Smooth muscle cell (in vitro differentiated cells): ENCODE measurements around the gene TTC28. TPM values are rescaled to one million over a fixed set of nuclear protein-coding genes. Genes with fewer than 3 reads are reported as not detected.

ENCODE experiments used
- DNase-seq: peaks from one replicate; lab custom pipeline; 2025; ENCODE audit not compliant: unreplicated experiment; lab: John Stamatoyannopoulos, UW
- H2AFZ ChIP-seq: fragments of 200-600 bp; sonication (generic); 2 replicates; pipeline ENCODE4 v1.6.0; 2016; ENCODE audit warnings: antibody characterized with exemption, low read depth, mild to moderate bottlenecking
- H3F3A ChIP-seq: fragments of 200-600 bp; sonication (generic); 2 replicates; pipeline ENCODE4 v1.6.0; 2017; ENCODE audit warnings: antibody characterized with exemption, low read depth
- H3K27ac ChIP-seq: fragments of 200-600 bp; sonication (generic); 2 replicates; pipeline ENCODE4 v1.5.1; 2016; ENCODE audit warnings: low read depth, mild to moderate bottlenecking
- H3K27me3 ChIP-seq: fragments of 200-600 bp; sonication (generic); 2 replicates; pipeline ENCODE4 v1.6.1; 2016; ENCODE audit warnings: low read depth, mild to moderate bottlenecking
- H3K36me3 ChIP-seq: fragments of 200-600 bp; sonication (generic); 2 replicates; pipeline ENCODE4 v1.5.1; 2016; ENCODE audit warnings: low read depth
- H3K4me1 ChIP-seq: fragments of 200-600 bp; sonication (generic); 2 replicates; pipeline ENCODE4 v1.5.1; 2016; ENCODE audit warnings: low read depth
- H3K4me2 ChIP-seq: fragments of 200-600 bp; sonication (generic); 2 replicates; pipeline ENCODE4 v1.6.0; 2016; ENCODE audit warnings: mild to moderate bottlenecking
- H3K4me3 ChIP-seq: fragments of 200-600 bp; sonication (generic); 2 replicates; pipeline ENCODE4 v1.5.1; 2016; ENCODE audit warnings: mild to moderate bottlenecking
- H3K79me2 ChIP-seq: fragments of 200-600 bp; sonication (generic); 2 replicates; pipeline ENCODE4 v1.6.0; 2016; ENCODE audit warnings: low read depth, mild to moderate bottlenecking
- H3K9ac ChIP-seq: fragments of 200-600 bp; sonication (generic); 2 replicates; pipeline ENCODE4 v1.6.0; 2016; ENCODE audit warnings: low read depth
- H3K9me3 ChIP-seq: fragments of 200-600 bp; sonication (generic); replicated peaks from 2 replicates; pipeline ENCODE4 v1.5.1; 2016; ENCODE audit warnings: low read depth
- H4K20me1 ChIP-seq: fragments of 200-600 bp; sonication (generic); 2 replicates; pipeline ENCODE4 v1.6.0; 2016; ENCODE audit warnings: low read depth
- CTCF ChIP-seq: fragments of 200-600 bp; sonication (generic); IDR thresholded peaks from 2 replicates; pipeline ENCODE4 v1.5.1; 2017; ENCODE audit warnings: borderline replicate concordance, mild to moderate bottlenecking, antibody characterized with exemption; ENCODE audit not compliant: insufficient read depth, poor library complexity, severe bottlenecking
- WGBS: methylation state at CpG from one replicate; pipeline ENCODE4 v1.1.7; 2016; ENCODE audit warnings: low lambda C conversion rate; 5-methylcytosine and 5-hydroxymethylcytosine counted together
- polyA plus RNA-seq: library from polyadenylated mRNA; unstranded; fragments of >200 nt; fragmentation: Nextera tagmentation; extraction: Ambion mirVana; gene quantifications from 2 replicates; pipeline ENCODE4 v1.2.1, GENCODE V29; 2016
- total RNA-seq: library from RNA; depleted of rRNA; stranded (reverse); fragments of >200 nt; gene quantifications from 2 replicates; pipeline ENCODE4 v1.2.3, GENCODE V29; 2014

The TTC28 gene
- total and polyA plus RNA-seq, 2 experiments from 2014 or later = 6.3 to 17.9 TPM

GRCh38 chr22:28629420-28630176 lies 50.0 kb downstream of the TTC28 start:
- TF ChIP-seq CTCF = no peak
- no peak overlapping the region for H2AFZ ChIP-seq
- WGBS = 79% methylated on average over 4 of the region's 4 CpGs
- no peak overlapping the region for H3K4me2 ChIP-seq
- no peaks in the 10 kb centered on the region for H3K36me3 ChIP-seq
- no peaks in the 10 kb centered on the region for H3K27me3 ChIP-seq
- no peak overlapping the region for H3K9ac ChIP-seq
- H3K4me3 ChIP-seq = no peak overlapping the region
- no peaks in the 10 kb centered on the region for H3K79me2 ChIP-seq
- no peaks in the 10 kb centered on the region for H3F3A ChIP-seq
- no peaks in the 10 kb centered on the region for H4K20me1 ChIP-seq
- H3K9me3 ChIP-seq = no peaks in the 10 kb centered on the region
- H3K4me1 ChIP-seq = peaks cover 11% of the 10 kb centered on the region
- H3K27ac ChIP-seq = no peak overlapping the region
- no peak for DNase-seq

- no peaks in the 10 kb centered on the region for H3K9me3 ChIP-seq
- H4K20me1 ChIP-seq = no peaks in the 10 kb centered on the region
- no peaks in the 10 kb centered on the region for H3F3A ChIP-seq
- H3K27ac ChIP-seq = no peak overlapping the region
- H3K4me2 ChIP-seq = no peak overlapping the region
- no peak overlapping the region for H2AFZ ChIP-seq
- 93% methylated on average over 1 of the region's 1 CpG for WGBS
- H3K4me1 ChIP-seq = peaks cover 11% of the 10 kb centered on the region
- H3K27me3 ChIP-seq = no peaks in the 10 kb centered on the region
- no peaks in the 10 kb centered on the region for H3K79me2 ChIP-seq
- no peak for TF ChIP-seq CTCF
- no peak for DNase-seq
- H3K9ac ChIP-seq = no peak overlapping the region
- no peak overlapping the region for H3K4me3 ChIP-seq
- H3K36me3 ChIP-seq = no peaks in the 10 kb centered on the region
These were observed 50.9 kb downstream of the TTC28 start for GRCh38 chr22:28628766-28629165.

GRCh38 chr22:28627791-28628190 lies 51.8 kb downstream of the TTC28 start:
- no peaks in the 10 kb centered on the region for H3K79me2 ChIP-seq
- TF ChIP-seq CTCF = no peak

More at GRCh38 chr22:28627791-28628190, 51.8 kb downstream of the TTC28 start:
- no peaks in the 10 kb centered on the region for H3K9me3 ChIP-seq
- H3K4me2 ChIP-seq = no peak overlapping the region
- no peak for DNase-seq
- no peaks in the 10 kb centered on the region for H3F3A ChIP-seq
- H3K36me3 ChIP-seq = no peaks in the 10 kb centered on the region
- H3K27me3 ChIP-seq = no peaks in the 10 kb centered on the region
- H3K9ac ChIP-seq = no peak overlapping the region
- no peaks in the 10 kb centered on the region for H4K20me1 ChIP-seq
- H3K27ac ChIP-seq = no peak overlapping the region
- peaks cover 11% of the 10 kb centered on the region for H3K4me1 ChIP-seq
- H3K4me3 ChIP-seq = no peak overlapping the region
- H2AFZ ChIP-seq = no peak overlapping the region
